Neural crest cell (in vitro differentiated cells): ENCODE results near the gene CPN2. TPM values are rescaled to one million over a fixed set of nuclear protein-coding genes. Genes with fewer than 3 reads are reported as not detected.
A peak's percentile ranks its signal among the peaks of the same experiment; 100 is the strongest.

Source experiments
- DNase-seq: peaks from one replicate; pipeline ENCODE4 v3.0.0; 2021; ENCODE audit warnings: low read depth, mixed read lengths, low spot score
- H3K27ac Mint-ChIP-seq: one replicate; pipeline ENCODE4 v1.8.0; 2021; ENCODE audit warnings: mild to moderate bottlenecking, mixed read lengths; ENCODE audit not compliant: unreplicated experiment
- H3K27me3 Mint-ChIP-seq: 2 replicates; pipeline ENCODE4 v1.8.0; 2021; ENCODE audit warnings: low read depth, mild to moderate bottlenecking, mixed read lengths
- H3K36me3 Mint-ChIP-seq: 2 replicates; pipeline ENCODE4 v1.8.0; 2021; ENCODE audit warnings: low read depth, mild to moderate bottlenecking, mixed read lengths
- H3K4me1 Mint-ChIP-seq: 2 replicates; pipeline ENCODE4 v1.8.0; 2021; ENCODE audit warnings: mixed read lengths
- H3K4me3 Mint-ChIP-seq: one replicate; pipeline ENCODE4 v1.8.0; 2021; ENCODE audit warnings: mild to moderate bottlenecking, mixed read lengths
- H3K9me3 Mint-ChIP-seq: 2 replicates; pipeline ENCODE4 v1.8.0; 2021; ENCODE audit warnings: mixed read lengths
- CTCF ChIP-seq: fragments of 200-600 bp; sonication (generic); conservative IDR thresholded peaks from 2 replicates; pipeline ENCODE4 v1.5.0; 2021; ENCODE audit warnings: antibody characterized with exemption, mild to moderate bottlenecking
- total RNA-seq: library from RNA; stranded (reverse); gene quantifications from 2 replicates; pipeline ENCODE4 v1.2.1, GENCODE V29; 2021

CPN2 gene
- total RNA-seq, 1 donor from 2014 or later, result not detected

- Mint-ChIP-seq H3K27ac (no peak overlapping the region), H3K36me3 (no peaks in the 10 kb centered on the region), H3K9me3 (no peaks in the 10 kb centered on the region), H3K27me3 (peaks cover 49% of the 10 kb centered on the region), H3K4me3 (no peak overlapping the region), H3K4me1 (peaks cover 41% of the 10 kb centered on the region)
- no peak for TF ChIP-seq CTCF
- DNase-seq, result no peak
These were observed 47.4 kb downstream of the CPN2 start for GRCh38 chr3:194303749-194304148.

DNA sequence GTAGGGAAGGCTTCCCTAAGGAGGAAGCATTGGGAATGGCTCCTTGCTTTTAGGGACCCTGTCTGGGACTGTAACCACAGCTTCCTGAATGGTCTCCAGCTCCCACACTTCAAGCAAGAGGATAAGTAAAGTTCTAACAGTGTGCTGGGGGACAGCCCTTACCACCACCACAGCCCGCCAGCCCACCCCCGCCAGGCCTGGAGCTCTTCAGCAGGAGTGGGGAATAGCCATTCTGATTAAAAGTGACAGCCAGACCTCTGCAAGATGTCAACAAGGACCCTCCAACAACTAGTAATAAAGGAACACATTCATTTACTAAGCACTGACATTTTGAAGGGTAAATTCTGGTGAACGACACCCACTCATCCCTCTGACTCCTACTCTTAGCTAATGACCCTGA lies 49.4 kb downstream of the CPN2 start:
- TF ChIP-seq CTCF, result no peak
- Mint-ChIP-seq H3K36me3 (no peaks in the 10 kb centered on the region), H3K4me3 (no peak overlapping the region), H3K27ac (no peak overlapping the region), H3K27me3 (peaks cover 38% of the 10 kb centered on the region), H3K4me1 (peaks cover 38% of the 10 kb centered on the region), H3K9me3 (no peaks in the 10 kb centered on the region)
- no peak for DNase-seq

DNA sequence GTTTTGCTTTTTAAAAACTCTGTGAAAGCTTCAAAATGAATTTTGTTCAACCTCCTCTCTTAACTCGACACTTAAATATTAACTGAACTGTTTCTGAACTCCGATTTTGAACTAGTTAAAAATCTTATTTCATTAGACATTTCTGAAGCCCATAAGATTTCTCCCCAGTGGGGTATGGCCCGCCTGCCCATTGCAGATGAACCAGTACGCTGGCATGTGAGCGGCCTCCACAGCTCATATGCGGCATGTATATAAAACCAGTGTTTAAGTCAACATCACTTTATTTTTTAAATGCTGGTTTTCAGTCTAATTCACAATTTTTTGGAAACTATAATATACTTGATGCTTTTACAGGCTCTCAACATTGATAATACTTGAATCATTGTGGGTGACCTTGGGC lies 50.2 kb downstream of the CPN2 start:
- Mint-ChIP-seq H3K4me3 (no peak overlapping the region), H3K27me3 (peaks cover 31% of the 10 kb centered on the region), H3K9me3 (no peaks in the 10 kb centered on the region), H3K4me1 (peaks cover 36% of the 10 kb centered on the region), H3K36me3 (no peaks in the 10 kb centered on the region), H3K27ac (no peak overlapping the region)
- no peak for TF ChIP-seq CTCF
- no peak for DNase-seq

DNA sequence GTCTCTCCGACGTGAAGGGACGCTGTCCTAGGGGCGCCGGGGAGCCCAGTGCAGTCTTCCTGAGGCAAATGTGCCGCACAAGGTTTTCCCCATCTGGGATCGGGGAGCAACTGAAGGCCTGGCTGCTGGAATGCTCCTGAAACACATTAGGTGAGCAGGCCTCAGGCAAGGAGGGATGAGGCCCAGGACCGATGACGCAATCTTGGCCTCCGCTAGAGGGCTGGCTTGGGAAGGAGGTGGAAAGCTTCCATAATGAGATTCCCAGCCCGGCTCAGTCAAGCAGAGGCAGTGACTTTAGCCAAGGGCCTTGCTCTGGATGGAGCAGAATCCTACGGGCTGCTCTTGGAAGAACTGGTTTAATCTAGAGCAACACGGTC lies 50.8 kb downstream of the CPN2 start:
- peaks cover 26% of the 10 kb centered on the region for H3K27me3 Mint-ChIP-seq
- peak overlapping the region; percentile 5 for H3K4me3 Mint-ChIP-seq
- peaks cover 32% of the 10 kb centered on the region for H3K4me1 Mint-ChIP-seq
- DNase-seq, result no peak
- TF ChIP-seq CTCF, result no peak
- H3K36me3 Mint-ChIP-seq, result no peaks in the 10 kb centered on the region
- H3K9me3 Mint-ChIP-seq, result no peaks in the 10 kb centered on the region
- H3K27ac Mint-ChIP-seq, result no peak overlapping the region

DNA sequence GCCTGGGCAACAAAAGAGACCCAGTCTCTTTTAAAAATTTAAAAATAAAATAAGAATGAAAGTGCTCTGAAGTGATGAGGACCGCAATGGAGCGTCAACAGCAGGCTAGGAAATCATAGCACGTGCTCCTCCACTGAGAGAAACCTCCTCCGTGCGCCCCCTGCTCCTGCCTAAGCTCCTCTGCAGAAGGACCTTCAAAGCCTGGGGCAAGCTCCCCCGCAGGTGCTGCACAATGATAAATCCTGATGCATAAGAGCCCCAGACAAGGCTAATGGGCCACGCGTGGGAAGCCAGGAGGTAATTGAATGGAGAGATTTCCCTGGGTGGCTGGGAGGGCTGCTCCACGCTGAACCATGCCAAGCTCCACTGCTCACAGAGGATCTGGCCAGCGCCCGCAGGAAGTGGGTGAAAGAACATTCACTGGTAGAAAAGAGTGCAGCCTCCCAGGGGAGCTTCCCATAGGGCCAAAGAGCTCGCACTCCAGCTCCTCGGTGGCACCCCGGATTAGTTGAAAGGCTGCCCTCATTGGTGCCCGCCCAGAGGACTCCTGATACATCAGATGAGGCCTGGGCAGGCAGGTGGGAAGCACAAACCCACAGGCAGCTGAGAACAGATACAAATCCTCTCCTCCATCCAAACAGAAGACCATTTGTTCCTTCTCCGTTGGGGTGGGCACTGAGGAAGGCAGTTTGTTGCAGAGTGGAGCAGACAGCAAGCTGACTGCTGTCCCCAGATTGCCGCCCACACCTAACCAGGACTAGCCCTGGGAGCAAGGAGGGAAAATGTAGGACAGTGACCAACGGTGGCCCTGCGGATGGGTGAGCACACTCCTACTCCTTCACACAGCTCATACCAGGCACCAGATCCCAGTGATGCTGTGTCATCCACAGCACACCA lies 52.5 kb downstream of the CPN2 start:
- DNase-seq, result no peak
- Mint-ChIP-seq H3K4me3 (no peak overlapping the region), H3K27me3 (peaks cover 35% of the 10 kb centered on the region), H3K27ac (no peak overlapping the region), H3K4me1 (peaks cover 40% of the 10 kb centered on the region), H3K36me3 (no peaks in the 10 kb centered on the region), H3K9me3 (no peaks in the 10 kb centered on the region)
- TF ChIP-seq CTCF, result no peak
